Thyroid gland (tissue), 4 donors: ENCODE results near the gene RTN4RL1. TPM values are rescaled to one million over a fixed set of nuclear protein-coding genes. Genes with fewer than 3 reads are reported as not detected.

Experiments
- DNase-seq, 2 donors: peaks; one replicate each; pipeline ENCODE4 v3.0.0-alpha.2; 2019
- H3K27ac ChIP-seq, 3 donors: fragments of 200-600 bp; sonication (generic); 1 replicate in 2 of 3; 2 replicates in 1 of 3; pipeline ENCODE4 v1.5.1; 2016 to 2019; ENCODE audit warnings: mild to moderate bottlenecking in 1 of 3, moderate library complexity in 1 of 3
- H3K27me3 ChIP-seq: fragments of 200-600 bp; sonication (generic); one replicate; pipeline ENCODE4 v1.5.1; 2019
- H3K36me3 ChIP-seq, 2 donors: fragments of 200-600 bp; sonication (generic); one replicate each; pipeline ENCODE4 v1.5.1; 2016 to 2019
- H3K4me1 ChIP-seq, 2 donors: fragments of 200-600 bp; sonication (generic); one replicate each; pipeline ENCODE4 v1.5.1; 2017 to 2019
- H3K4me3 ChIP-seq, 3 donors: fragments of 200-600 bp; sonication (generic); replicated peaks in 1 of 3; 1 replicate in 2 of 3; 2 replicates in 1 of 3; pipeline ENCODE4 v1.5.1; 2016; ENCODE audit warnings: mild to moderate bottlenecking in 1 of 3
- H3K9me3 ChIP-seq: fragments of 200-600 bp; sonication (generic); one replicate; pipeline ENCODE4 v1.5.1; 2017
- POLR2A ChIP-seq, 2 donors: fragments of 450-650 bp; IDR thresholded peaks; one replicate each; pipeline ENCODE4 v1.6.1; 2017; ENCODE audit warnings: antibody characterized with exemption in 2 of 2, mild to moderate bottlenecking in 2 of 2, moderate library complexity in 1 of 2
- WGBS, 2 donors: methylation state at CpG; one replicate each; pipeline ENCODE4 v1.1.5; 2017; 5-methylcytosine and 5-hydroxymethylcytosine counted together
- intact Hi-C: fragments of 100-400 bp; cut with DNase I; formaldehyde crosslinking; loops from one replicate; pipeline ENCODE4 v1.15.1; 2023
- total RNA-seq, 4 donors: library from RNA; depleted of rRNA; stranded (reverse); fragments of >200 nt; gene quantifications; one replicate each; pipeline ENCODE4 v1.2.3, GENCODE V29; 2016
- TF ChIP-seq, protein P1 (sequence below), 6 experiments: fragments of 200-600 bp in 3 of 6; fragments of 450-650 bp in 3 of 6; sonication (generic) in 3 of 6; IDR thresholded peaks; one replicate each; pipeline ENCODE4 v1.5.1; 2016 to 2019; ENCODE audit warnings: antibody characterized with exemption in 6 of 6, mild to moderate bottlenecking in 2 of 6, inconsistent platforms in 1 of 6, moderate library complexity in 1 of 6

The RTN4RL1 gene
- total RNA-seq, 4 donors from 2014 or later = 1.6 to 4.9 (median 2.5) TPM

DNA sequence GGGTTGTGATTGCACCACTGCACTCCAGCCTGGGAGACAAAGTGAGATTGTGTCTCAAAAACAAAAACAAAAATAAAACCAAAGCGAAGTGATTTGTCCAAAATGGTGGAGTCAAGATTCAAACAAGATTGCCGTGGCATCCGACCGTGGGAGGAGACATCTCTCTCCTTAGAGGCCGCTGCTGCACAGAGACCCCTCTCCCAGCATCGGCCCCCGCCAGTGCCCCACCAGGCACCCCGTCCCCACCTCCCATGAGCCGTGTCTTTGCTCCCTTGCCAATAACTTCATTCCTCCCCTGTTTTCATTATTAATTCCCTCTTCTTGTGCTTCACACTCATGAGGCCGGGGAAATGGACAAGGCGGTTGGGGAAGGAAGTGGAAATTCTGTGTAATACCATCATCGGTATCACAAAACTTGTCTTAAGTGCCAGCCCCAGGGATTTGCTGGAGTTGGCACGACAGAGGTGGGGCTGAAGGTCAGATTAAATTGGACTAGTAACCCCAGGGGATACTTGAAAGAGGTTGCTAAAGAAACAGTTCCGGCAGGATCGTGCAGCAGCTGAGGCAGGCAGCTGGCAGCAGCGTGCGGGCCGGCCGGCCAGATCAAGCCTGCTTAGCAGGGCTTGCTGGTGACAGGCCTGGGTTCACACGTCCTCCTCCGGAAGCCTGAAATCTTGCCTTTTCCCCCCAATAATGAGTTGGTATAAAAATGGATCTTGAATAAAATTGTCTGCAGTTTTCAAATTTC is 66.8 kb downstream of the RTN4RL1 start:
- no peaks in the 10 kb centered on the region for H3K36me3 ChIP-seq
- H3K27me3 ChIP-seq = no peaks in the 10 kb centered on the region
- no peaks in the 10 kb centered on the region for H3K9me3 ChIP-seq
- H3K27ac ChIP-seq = peak overlapping the region in 1 of 3 donors; percentile 0
- DNase-seq = peak; percentile 58 to 62
- 44 to 57% methylated on average over 21 of the region's 21 CpGs for WGBS, 2 donors
- TF ChIP-seq POLR2A (IDR thresholded peaks at IDR 0.05) = no peak
- TF ChIP-seq, protein P1, sequence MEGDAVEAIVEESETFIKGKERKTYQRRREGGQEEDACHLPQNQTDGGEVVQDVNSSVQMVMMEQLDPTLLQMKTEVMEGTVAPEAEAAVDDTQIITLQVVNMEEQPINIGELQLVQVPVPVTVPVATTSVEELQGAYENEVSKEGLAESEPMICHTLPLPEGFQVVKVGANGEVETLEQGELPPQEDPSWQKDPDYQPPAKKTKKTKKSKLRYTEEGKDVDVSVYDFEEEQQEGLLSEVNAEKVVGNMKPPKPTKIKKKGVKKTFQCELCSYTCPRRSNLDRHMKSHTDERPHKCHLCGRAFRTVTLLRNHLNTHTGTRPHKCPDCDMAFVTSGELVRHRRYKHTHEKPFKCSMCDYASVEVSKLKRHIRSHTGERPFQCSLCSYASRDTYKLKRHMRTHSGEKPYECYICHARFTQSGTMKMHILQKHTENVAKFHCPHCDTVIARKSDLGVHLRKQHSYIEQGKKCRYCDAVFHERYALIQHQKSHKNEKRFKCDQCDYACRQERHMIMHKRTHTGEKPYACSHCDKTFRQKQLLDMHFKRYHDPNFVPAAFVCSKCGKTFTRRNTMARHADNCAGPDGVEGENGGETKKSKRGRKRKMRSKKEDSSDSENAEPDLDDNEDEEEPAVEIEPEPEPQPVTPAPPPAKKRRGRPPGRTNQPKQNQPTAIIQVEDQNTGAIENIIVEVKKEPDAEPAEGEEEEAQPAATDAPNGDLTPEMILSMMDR (IDR thresholded peaks at IDR 0.05) = no peak
- H3K4me1 ChIP-seq = peaks cover 7 to 17% of the 10 kb centered on the region in 2 donors
- intact Hi-C loops = no loop called here
- no peak overlapping the region for H3K4me3 ChIP-seq

DNA sequence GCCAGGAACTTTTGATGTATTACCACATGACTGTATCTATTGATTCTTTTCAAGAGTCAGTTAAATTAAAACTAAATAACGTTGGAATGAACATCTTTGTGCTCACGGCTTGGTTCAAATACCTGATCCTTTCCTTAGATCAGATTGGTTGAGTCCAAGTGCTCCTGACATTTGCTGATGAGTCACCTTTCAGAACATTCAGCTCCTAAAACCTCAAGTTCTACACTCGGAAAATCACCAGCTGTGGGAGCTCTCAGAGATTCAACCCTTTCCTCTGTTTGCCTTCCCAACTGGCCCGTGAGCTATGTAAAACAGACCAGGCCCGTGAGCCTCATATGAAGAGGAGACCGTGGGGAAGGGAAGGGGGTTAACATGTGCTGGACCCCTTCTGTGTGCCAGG is 68.1 kb downstream of the RTN4RL1 start:
- Histone ChIP-seq H3K4me3 (no peak overlapping the region), H3K27ac (no peak overlapping the region), H3K27me3 (no peaks in the 10 kb centered on the region), H3K9me3 (no peaks in the 10 kb centered on the region), H3K4me1 (peaks cover 7 to 17% of the 10 kb centered on the region in 2 donors), H3K36me3 (no peaks in the 10 kb centered on the region)
- intact Hi-C loops = no loop called here
- DNase-seq = no peak
- TF ChIP-seq, protein P1 (IDR thresholded peaks at IDR 0.05) = no peak
- no peak for TF ChIP-seq POLR2A (IDR thresholded peaks at IDR 0.05)
- 93 to 95% methylated on average over 6 of the region's 6 CpGs for WGBS, 2 donors

DNA sequence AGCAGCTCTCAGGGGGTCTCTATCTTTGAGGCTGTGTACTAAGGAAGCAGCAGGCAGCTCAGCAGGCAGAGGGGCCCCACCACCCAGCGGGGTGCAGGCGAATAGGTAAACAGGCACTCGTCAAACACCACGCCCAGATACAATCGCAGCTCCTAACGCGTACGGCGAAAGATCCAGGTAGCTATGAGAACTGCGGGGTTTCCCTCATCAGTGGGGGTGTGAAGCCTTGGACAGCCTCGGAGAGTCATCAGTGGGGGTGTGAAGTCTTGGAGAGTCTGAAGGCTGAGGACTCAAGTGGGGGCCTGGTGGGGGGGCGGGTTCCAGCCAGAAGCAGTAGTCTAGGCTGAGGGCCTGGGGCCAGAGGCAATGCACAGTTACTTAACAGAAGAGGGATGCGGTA is 69.0 kb downstream of the RTN4RL1 start:
- H3K27ac ChIP-seq = no peak overlapping the region
- H3K27me3 ChIP-seq = no peaks in the 10 kb centered on the region
- no peaks in the 10 kb centered on the region for H3K9me3 ChIP-seq
- H3K36me3 ChIP-seq = no peaks in the 10 kb centered on the region
- WGBS, 2 donors = 74% methylated on average over 13 of the region's 13 CpGs
- peaks cover 7 to 17% of the 10 kb centered on the region in 2 donors for H3K4me1 ChIP-seq
- H3K4me3 ChIP-seq = no peak overlapping the region
- intact Hi-C loops = no loop called here
- TF ChIP-seq POLR2A (IDR thresholded peaks at IDR 0.05) = no peak
- TF ChIP-seq, protein P1 (IDR thresholded peaks at IDR 0.05) = no peak
- no peak for DNase-seq

DNA sequence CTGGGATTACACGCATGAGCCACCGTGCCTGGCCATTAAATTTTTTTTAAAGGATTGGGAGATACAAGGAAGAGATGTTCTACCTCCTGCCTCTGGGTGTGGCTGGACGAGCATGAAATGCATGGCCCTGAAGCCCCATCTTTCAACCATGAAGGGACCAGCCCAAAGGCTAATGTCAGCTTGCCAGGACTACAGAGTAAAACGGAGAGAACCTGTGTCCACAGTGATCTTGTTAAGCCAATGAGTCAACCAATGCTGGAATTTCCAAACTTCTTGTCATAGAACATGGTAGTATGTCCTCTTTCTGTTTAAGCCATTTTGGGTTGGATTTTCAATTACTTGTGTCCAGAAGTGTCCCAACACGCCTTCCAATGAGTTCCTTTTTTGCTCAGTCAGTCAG is 71.3 kb downstream of the RTN4RL1 start:
- intact Hi-C loops = no loop called here
- Histone ChIP-seq H3K36me3 (no peaks in the 10 kb centered on the region), H3K4me3 (no peak overlapping the region), H3K27me3 (no peaks in the 10 kb centered on the region), H3K9me3 (no peaks in the 10 kb centered on the region), H3K4me1 (peaks cover 3 to 5% of the 10 kb centered on the region in 2 donors), H3K27ac (no peak overlapping the region)
- TF ChIP-seq, protein P1 (IDR thresholded peaks at IDR 0.05) = no peak
- DNase-seq = no peak
- 80 to 83% methylated on average over 5 of the region's 5 CpGs for WGBS, 2 donors

DNA sequence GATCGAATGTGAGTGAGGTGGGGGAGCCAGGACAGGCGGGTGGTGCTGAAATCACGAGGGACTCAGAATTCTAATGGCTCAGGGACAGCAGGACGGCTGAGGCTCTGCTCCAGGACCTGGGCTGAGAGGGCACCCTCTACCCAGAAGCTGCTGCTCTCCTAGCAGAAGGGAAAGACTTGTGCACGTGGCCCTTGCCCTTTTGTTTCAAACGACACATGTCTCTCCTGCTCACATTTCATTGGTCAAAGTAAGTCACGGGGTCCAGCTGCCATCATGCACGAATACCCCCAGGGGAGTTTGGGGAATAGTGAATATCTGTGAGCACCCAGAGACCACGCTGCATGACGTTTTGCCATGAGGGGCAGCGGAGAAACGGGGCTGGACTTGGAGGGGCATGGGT is 73.2 kb downstream of the RTN4RL1 start:
- intact Hi-C loops = no loop called here
- no peaks in the 10 kb centered on the region for H3K36me3 ChIP-seq
- H3K9me3 ChIP-seq = no peaks in the 10 kb centered on the region
- TF ChIP-seq POLR2A (IDR thresholded peaks at IDR 0.05) = no peak
- TF ChIP-seq, protein P1 (IDR thresholded peaks at IDR 0.05) = no peak
- no peak overlapping the region for H3K4me3 ChIP-seq
- H3K27me3 ChIP-seq = no peaks in the 10 kb centered on the region
- 66 to 68% methylated on average over 12 of the region's 12 CpGs for WGBS, 2 donors
- no peak for DNase-seq
- H3K4me1 ChIP-seq = no peaks in the 10 kb centered on the region
- no peak overlapping the region for H3K27ac ChIP-seq
